ENCODE data around the gene CNOT4.

The CNOT4 gene, protein sequence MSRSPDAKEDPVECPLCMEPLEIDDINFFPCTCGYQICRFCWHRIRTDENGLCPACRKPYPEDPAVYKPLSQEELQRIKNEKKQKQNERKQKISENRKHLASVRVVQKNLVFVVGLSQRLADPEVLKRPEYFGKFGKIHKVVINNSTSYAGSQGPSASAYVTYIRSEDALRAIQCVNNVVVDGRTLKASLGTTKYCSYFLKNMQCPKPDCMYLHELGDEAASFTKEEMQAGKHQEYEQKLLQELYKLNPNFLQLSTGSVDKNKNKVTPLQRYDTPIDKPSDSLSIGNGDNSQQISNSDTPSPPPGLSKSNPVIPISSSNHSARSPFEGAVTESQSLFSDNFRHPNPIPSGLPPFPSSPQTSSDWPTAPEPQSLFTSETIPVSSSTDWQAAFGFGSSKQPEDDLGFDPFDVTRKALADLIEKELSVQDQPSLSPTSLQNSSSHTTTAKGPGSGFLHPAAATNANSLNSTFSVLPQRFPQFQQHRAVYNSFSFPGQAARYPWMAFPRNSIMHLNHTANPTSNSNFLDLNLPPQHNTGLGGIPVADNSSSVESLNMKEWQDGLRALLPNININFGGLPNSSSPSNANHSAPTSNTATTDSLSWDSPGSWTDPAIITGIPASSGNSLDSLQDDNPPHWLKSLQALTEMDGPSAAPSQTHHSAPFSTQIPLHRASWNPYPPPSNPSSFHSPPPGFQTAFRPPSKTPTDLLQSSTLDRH

DNA sequence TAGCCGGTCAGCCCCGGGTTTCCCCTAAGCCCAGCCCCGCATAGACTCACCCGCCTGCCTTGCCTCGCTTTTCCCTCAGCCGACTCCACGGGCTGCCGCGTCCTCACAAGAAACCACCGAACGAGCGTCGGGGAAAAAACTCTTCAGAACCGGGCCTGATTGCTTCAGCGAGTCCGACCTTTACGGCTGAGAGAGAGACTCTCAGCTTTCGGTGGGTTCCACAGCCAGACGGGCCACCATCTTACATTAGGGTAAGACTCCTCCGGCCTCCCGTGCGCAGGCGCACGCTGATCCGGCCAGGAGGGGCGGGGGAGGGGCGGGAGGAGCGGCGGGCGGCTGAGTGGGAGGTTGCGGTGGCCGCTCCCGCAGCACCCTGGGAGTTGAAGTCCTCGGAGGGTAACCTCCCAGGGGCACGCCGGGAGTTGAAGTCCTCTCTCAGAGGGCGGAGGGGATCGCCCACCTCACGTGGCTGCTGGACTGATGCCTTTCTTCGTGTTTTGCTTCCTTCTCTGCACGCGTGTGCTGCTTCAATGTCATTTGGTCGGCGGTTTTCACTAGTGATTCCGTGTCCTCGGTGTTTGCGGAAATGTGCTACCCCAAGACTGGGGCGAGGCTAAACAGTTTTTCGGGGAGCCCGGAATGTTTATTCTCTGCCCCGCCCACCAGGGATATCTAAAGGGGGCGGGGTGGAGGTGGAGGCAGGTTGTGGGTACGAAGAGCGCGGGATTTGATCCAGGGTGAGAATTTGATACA, at the start of gene CNOT4:
TSS of gene CNOT4 (minus strand) at position 264 of the 753 bp plus-strand sequence. CDS start 71,771 bp downstream, outside the sequence.
- TF ChIP-seq, protein P1, sequence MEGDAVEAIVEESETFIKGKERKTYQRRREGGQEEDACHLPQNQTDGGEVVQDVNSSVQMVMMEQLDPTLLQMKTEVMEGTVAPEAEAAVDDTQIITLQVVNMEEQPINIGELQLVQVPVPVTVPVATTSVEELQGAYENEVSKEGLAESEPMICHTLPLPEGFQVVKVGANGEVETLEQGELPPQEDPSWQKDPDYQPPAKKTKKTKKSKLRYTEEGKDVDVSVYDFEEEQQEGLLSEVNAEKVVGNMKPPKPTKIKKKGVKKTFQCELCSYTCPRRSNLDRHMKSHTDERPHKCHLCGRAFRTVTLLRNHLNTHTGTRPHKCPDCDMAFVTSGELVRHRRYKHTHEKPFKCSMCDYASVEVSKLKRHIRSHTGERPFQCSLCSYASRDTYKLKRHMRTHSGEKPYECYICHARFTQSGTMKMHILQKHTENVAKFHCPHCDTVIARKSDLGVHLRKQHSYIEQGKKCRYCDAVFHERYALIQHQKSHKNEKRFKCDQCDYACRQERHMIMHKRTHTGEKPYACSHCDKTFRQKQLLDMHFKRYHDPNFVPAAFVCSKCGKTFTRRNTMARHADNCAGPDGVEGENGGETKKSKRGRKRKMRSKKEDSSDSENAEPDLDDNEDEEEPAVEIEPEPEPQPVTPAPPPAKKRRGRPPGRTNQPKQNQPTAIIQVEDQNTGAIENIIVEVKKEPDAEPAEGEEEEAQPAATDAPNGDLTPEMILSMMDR (IDR thresholded peaks at IDR 0.05) = no peak
- Mint-ChIP-seq H3K4me1 (no peaks in the 10 kb centered on the region), H3K4me3 (no peak within 1 kb of the TSS), H3K36me3 (ENCODE audit: low read depth) (peaks cover 3% of the 10 kb centered on the region), H3K27ac (no peak within 1 kb of the TSS), H3K27me3 (ENCODE audit: low read depth, poor library complexity) (peaks cover 4% of the 10 kb centered on the region), H3K9me3 (no peaks in the 10 kb centered on the region)
- DNase-seq = peak; percentile 96

DNA sequence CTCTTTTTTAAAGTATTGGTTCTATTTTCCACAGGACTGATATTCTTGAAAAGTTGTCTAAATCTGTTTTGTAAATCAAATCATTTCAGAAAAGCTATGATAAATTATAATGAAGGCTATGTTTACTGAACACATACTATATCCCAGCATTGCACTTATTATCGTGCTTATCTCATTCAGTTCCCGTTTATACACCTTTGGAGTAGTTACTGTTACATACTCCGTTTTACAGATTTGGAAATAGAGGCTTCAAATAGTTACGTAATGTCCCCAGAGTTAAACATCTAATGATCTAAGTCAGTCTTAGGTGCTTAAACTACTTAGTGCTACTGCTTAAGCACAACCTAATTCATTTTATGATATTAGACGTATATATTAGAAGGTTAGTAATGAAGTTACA, 49.0 kb upstream of the CNOT4 start:
- DNase-seq = no peak
- Mint-ChIP-seq H3K36me3 (ENCODE audit: low read depth) (peaks cover 23% of the 10 kb centered on the region), H3K27ac (no peak overlapping the region), H3K4me3 (no peak overlapping the region), H3K27me3 (ENCODE audit: low read depth, poor library complexity) (peaks cover 4% of the 10 kb centered on the region), H3K9me3 (no peaks in the 10 kb centered on the region), H3K4me1 (peaks cover 6% of the 10 kb centered on the region)
- TF ChIP-seq, protein P1 (IDR thresholded peaks at IDR 0.05) = no peak

DNA sequence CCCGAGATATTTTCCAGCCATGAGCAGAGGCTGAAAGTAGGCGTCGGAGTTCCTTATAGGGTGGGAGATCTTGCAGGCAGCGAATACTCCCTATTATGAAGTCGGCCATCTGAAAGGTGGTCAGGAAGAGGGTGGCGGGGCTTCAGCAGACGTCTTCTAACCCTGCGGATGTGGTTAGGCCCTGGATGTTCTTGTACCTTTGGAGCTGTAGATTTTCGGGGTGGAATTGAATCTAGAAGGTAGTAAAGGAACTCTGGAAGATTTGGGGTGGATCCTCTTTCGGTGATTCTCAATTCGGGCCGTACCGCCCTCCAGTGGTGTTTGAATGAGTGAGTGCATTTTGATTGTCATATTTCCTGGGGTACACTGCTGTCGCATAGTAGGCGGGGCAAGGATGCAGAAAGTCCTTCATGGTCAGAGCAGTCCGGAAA, 48.5 kb upstream of the CNOT4 start:
- H3K4me3 Mint-ChIP-seq = no peak overlapping the region
- peaks cover 23% of the 10 kb centered on the region for H3K36me3 Mint-ChIP-seq (ENCODE audit: low read depth)
- no peak overlapping the region for H3K27ac Mint-ChIP-seq
- DNase-seq = peak; percentile 49
- peaks cover 4% of the 10 kb centered on the region for H3K27me3 Mint-ChIP-seq (ENCODE audit: low read depth, poor library complexity)
- H3K4me1 Mint-ChIP-seq = peaks cover 6% of the 10 kb centered on the region
- TF ChIP-seq, protein P1 (IDR thresholded peaks at IDR 0.05) = peak; percentile 29
- no peaks in the 10 kb centered on the region for H3K9me3 Mint-ChIP-seq

DNA sequence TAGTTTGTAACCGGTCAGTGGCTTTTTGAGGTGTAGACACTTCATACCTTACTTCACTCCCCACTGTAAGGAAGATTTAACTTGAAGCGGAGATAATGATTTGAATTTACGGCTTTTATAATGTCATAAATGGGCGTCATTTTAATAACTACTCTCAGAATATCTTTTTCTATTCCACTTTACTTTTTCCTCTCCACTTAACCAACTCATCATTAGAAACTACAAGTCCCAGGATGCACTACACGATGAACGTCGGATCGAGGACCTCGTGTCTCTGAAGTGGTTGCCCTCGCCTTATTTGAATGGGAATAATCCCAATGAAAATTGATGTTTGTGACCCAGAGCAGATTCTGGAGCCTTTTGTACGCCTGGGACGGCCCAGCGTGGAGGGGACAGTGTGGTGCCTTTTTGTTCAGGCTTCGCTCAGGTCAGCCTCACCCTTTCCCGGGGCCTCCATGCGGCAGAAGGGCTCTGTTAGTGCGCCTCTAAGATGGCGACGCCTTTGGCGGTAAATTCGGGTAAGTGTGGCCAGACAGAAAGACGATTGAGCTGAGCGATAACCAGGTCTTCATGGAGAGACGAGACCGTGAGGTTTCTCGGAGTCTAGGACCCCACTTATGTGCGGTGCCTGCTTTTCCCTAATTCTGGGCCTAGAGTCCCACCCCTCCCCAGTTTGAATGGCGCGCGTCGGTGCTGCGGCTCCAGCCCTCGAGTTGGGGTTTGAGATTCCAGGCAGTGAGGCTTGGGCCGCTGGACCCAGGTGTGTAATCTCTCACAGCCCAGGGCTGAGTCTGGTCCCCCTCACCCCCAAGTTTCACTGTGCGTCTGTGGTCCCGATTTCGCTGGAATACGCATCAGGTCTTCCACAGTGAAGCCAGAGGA, 47.8 kb upstream of the CNOT4 start, which contains the start of gene NUP205:
TSS of gene NUP205 (plus strand) at position 463 of the 882 bp plus-strand sequence. CDS start at position 491, 28 bp downstream.
- H3K9me3 Mint-ChIP-seq = no peaks in the 10 kb centered on the region
- H3K27me3 Mint-ChIP-seq (ENCODE audit: low read depth, poor library complexity) = no peaks in the 10 kb centered on the region
- H3K27ac Mint-ChIP-seq = no peak within 1 kb of the TSS
- H3K4me3 Mint-ChIP-seq = peak within 1 kb of the TSS; percentile 19
- H3K4me1 Mint-ChIP-seq = peaks cover 6% of the 10 kb centered on the region
- DNase-seq = peak; percentile 63
- peaks cover 19% of the 10 kb centered on the region for H3K36me3 Mint-ChIP-seq (ENCODE audit: low read depth)
- TF ChIP-seq, protein P1 (IDR thresholded peaks at IDR 0.05) = no peak

DNA sequence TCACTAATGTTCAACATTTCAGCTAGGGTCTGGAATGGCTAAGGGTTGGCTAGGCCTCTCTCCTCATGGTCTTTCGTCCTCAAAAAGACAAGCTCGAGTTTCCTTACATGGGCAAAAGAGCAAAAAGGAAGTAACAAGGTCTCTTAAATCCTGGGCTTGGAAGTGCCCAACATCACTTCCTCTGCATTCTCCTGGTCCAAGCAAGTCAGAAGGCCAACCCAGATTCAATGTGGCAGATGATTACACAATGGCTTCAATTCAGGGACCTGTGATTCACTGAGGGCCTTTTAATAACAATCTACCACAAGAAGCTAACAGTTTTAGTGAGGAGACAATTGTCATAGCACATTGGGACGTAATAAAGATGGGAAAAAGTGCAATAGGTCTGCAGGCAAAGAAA, 43.4 kb upstream of the CNOT4 start:
- H3K27ac Mint-ChIP-seq = no peak overlapping the region
- TF ChIP-seq, protein P1 (IDR thresholded peaks at IDR 0.05) = no peak
- no peaks in the 10 kb centered on the region for H3K4me1 Mint-ChIP-seq
- peaks cover 6% of the 10 kb centered on the region for H3K27me3 Mint-ChIP-seq (ENCODE audit: low read depth, poor library complexity)
- no peaks in the 10 kb centered on the region for H3K9me3 Mint-ChIP-seq
- H3K36me3 Mint-ChIP-seq (ENCODE audit: low read depth) = no peaks in the 10 kb centered on the region
- DNase-seq = no peak
- no peak overlapping the region for H3K4me3 Mint-ChIP-seq
